ENCODE data around the gene FSTL4. TPM values are rescaled to one million over a fixed set of nuclear protein-coding genes. Genes with fewer than 3 reads are reported as not detected.

Gene FSTL4
- total and polyA plus RNA-seq, 2 donors (not counting 1 experiment from before 2014, with no cell fraction given): 0.31 to 6.7 TPM

GRCh38 chr5:133246376-133247150 lies 365.8 kb downstream of the FSTL4 start:
- no peak overlapping the region for H3K27ac ChIP-seq (ENCODE audit: low read length in 2 of 2)
- ATAC-seq (ENCODE audit: low read depth): no peak
- 91% methylated on average over 10 of the region's 13 CpGs for WGBS (ENCODE audit: insufficient coverage)
- no peaks in the 10 kb centered on the region for H3K4me1 ChIP-seq (ENCODE audit: control insufficient read depth in 2 of 2, insufficient read depth in 2 of 2, low read length in 2 of 2)
- H3K4me2 ChIP-seq (replicated peaks; ENCODE audit: low read depth, low read length, poor library complexity, severe bottlenecking): no peak overlapping the region
- Mint-ChIP-seq H3K4me1 (peaks cover 4% of the 10 kb centered on the region), H3K27ac (no peak overlapping the region), H3K4me3 (no peak overlapping the region), H3K9me3 (ENCODE audit: insufficient read depth) (no peaks in the 10 kb centered on the region), H3K27me3 (no peaks in the 10 kb centered on the region)
- H3K4me3 ChIP-seq (ENCODE audit: control extremely low read depth in 1 of 5, extremely low read depth in 1 of 5, insufficient read depth in 1 of 5, low read depth in 2 of 5, low read length in 4 of 5): no peak overlapping the region
- ChIA-PET CTCF (no interaction called here), POLR2A (no interaction called here)
- intact Hi-C loops (cut with micrococcal nuclease): no loop called here
- no peak overlapping the region for H2AFZ ChIP-seq (ENCODE audit: insufficient read depth, low read depth, low read length, poor library complexity, severe bottlenecking)
- H4K20me1 ChIP-seq (ENCODE audit: control insufficient read depth, insufficient read depth, low read length, poor library complexity, severe bottlenecking): no peaks in the 10 kb centered on the region
- H3K79me2 ChIP-seq (ENCODE audit: control insufficient read depth, insufficient read depth, low read length): no peaks in the 10 kb centered on the region
- no peaks in the 10 kb centered on the region for H3K36me3 ChIP-seq (replicated peaks in 1 of 2; ENCODE audit: control extremely low read depth in 1 of 2, control insufficient read depth in 1 of 2, extremely low read depth in 1 of 2, insufficient read depth in 2 of 2, low read length in 1 of 2)
- TF ChIP-seq, protein P1, sequence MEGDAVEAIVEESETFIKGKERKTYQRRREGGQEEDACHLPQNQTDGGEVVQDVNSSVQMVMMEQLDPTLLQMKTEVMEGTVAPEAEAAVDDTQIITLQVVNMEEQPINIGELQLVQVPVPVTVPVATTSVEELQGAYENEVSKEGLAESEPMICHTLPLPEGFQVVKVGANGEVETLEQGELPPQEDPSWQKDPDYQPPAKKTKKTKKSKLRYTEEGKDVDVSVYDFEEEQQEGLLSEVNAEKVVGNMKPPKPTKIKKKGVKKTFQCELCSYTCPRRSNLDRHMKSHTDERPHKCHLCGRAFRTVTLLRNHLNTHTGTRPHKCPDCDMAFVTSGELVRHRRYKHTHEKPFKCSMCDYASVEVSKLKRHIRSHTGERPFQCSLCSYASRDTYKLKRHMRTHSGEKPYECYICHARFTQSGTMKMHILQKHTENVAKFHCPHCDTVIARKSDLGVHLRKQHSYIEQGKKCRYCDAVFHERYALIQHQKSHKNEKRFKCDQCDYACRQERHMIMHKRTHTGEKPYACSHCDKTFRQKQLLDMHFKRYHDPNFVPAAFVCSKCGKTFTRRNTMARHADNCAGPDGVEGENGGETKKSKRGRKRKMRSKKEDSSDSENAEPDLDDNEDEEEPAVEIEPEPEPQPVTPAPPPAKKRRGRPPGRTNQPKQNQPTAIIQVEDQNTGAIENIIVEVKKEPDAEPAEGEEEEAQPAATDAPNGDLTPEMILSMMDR (IDR thresholded peaks at IDR 0.05): no peak
- no peak for TF ChIP-seq EZH2 (IDR thresholded peaks at IDR 0.05; ENCODE audit: borderline replicate concordance, insufficient read depth, low read depth, low read length, poor library complexity, severe bottlenecking)
- no peaks in the 10 kb centered on the region for H3K27me3 ChIP-seq (replicated peaks in 1 of 4; ENCODE audit: control extremely low read depth in 1 of 4, control insufficient read depth in 3 of 4, insufficient read depth in 4 of 4, low read length in 3 of 4)
- H3K9ac ChIP-seq (ENCODE audit: low read length): no peak overlapping the region
- no peak for DNase-seq
- H3K9me3 ChIP-seq (ENCODE audit: control extremely low read depth in 1 of 3, control insufficient read depth in 2 of 3, insufficient read depth in 1 of 3, low read length in 2 of 3): no peaks in the 10 kb centered on the region

DNA sequence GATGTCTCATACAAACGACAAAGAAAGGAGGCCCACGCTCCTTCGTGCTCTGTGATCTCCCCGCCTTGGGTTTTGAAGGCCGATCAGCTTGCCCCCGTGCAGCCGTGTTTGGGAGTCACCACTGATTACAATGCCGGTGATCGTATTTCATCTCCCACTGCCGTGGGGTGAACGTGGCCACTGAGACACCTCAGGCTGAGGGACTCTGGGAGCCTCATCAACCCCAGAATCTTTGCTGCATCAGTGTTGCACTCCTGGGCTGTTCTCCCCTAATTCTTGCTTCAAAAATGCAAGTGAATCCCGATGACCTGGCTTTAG lies 366.3 kb downstream of the FSTL4 start:
- DNase-seq (no peak), ATAC-seq (ENCODE audit: low read depth) (no peak)
- Histone ChIP-seq H3K9me3 (ENCODE audit: control extremely low read depth in 1 of 3, control insufficient read depth in 2 of 3, insufficient read depth in 1 of 3, low read length in 2 of 3) (no peaks in the 10 kb centered on the region), H3K4me3 (ENCODE audit: control extremely low read depth in 1 of 5, extremely low read depth in 1 of 5, insufficient read depth in 1 of 5, low read depth in 2 of 5, low read length in 4 of 5) (no peak overlapping the region), H3K27me3 (replicated peaks in 1 of 4; ENCODE audit: control extremely low read depth in 1 of 4, control insufficient read depth in 3 of 4, insufficient read depth in 4 of 4, low read length in 3 of 4) (no peaks in the 10 kb centered on the region), H3K27ac (ENCODE audit: low read length in 2 of 2) (no peak overlapping the region), H2AFZ (ENCODE audit: insufficient read depth, low read depth, low read length, poor library complexity, severe bottlenecking) (no peak overlapping the region), H4K20me1 (ENCODE audit: control insufficient read depth, insufficient read depth, low read length, poor library complexity, severe bottlenecking) (no peaks in the 10 kb centered on the region), H3K9ac (ENCODE audit: low read length) (no peak overlapping the region), H3K79me2 (ENCODE audit: control insufficient read depth, insufficient read depth, low read length) (no peaks in the 10 kb centered on the region), H3K36me3 (replicated peaks in 1 of 2; ENCODE audit: control extremely low read depth in 1 of 2, control insufficient read depth in 1 of 2, extremely low read depth in 1 of 2, insufficient read depth in 2 of 2, low read length in 1 of 2) (no peaks in the 10 kb centered on the region), H3K4me2 (replicated peaks; ENCODE audit: low read depth, low read length, poor library complexity, severe bottlenecking) (no peak overlapping the region), H3K4me1 (ENCODE audit: control insufficient read depth in 2 of 2, insufficient read depth in 2 of 2, low read length in 2 of 2) (no peaks in the 10 kb centered on the region)
- ChIA-PET POLR2A (no interaction called here), CTCF (no interaction called here)
- H3K27ac Mint-ChIP-seq: no peak overlapping the region
- H3K9me3 Mint-ChIP-seq (ENCODE audit: insufficient read depth): no peaks in the 10 kb centered on the region
- no peaks in the 10 kb centered on the region for H3K27me3 Mint-ChIP-seq
- intact Hi-C loops (cut with micrococcal nuclease): no loop called here
- TF ChIP-seq EZH2 (IDR thresholded peaks at IDR 0.05; ENCODE audit: borderline replicate concordance, insufficient read depth, low read depth, low read length, poor library complexity, severe bottlenecking): no peak
- TF ChIP-seq, protein P1 (IDR thresholded peaks at IDR 0.05): no peak
- no peak overlapping the region for H3K4me3 Mint-ChIP-seq
- 94% methylated on average over 12 of the region's 12 CpGs for WGBS (ENCODE audit: insufficient coverage)
- peaks cover 4% of the 10 kb centered on the region for H3K4me1 Mint-ChIP-seq

Data from B cell (primary cell).